ENCODE measurements around the gene MAPT.

- no peak for TF ChIP-seq EZH2 (IDR thresholded peaks at IDR 0.05)
- TF ChIP-seq, protein P1, sequence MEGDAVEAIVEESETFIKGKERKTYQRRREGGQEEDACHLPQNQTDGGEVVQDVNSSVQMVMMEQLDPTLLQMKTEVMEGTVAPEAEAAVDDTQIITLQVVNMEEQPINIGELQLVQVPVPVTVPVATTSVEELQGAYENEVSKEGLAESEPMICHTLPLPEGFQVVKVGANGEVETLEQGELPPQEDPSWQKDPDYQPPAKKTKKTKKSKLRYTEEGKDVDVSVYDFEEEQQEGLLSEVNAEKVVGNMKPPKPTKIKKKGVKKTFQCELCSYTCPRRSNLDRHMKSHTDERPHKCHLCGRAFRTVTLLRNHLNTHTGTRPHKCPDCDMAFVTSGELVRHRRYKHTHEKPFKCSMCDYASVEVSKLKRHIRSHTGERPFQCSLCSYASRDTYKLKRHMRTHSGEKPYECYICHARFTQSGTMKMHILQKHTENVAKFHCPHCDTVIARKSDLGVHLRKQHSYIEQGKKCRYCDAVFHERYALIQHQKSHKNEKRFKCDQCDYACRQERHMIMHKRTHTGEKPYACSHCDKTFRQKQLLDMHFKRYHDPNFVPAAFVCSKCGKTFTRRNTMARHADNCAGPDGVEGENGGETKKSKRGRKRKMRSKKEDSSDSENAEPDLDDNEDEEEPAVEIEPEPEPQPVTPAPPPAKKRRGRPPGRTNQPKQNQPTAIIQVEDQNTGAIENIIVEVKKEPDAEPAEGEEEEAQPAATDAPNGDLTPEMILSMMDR (IDR thresholded peaks at IDR 0.05), result no peak
- TF ChIP-seq EZH2phosphoT487 (IDR thresholded peaks at IDR 0.05), result no peak
Observed at GRCh38 chr17:45934044-45934979, 40.0 kb downstream of the MAPT start.
